K562 treated with DMSO at 1 percent for 4 hours (cell line): ENCODE results near the gene TTC19. TPM values are rescaled to one million over a fixed set of nuclear protein-coding genes. Genes with fewer than 3 reads are reported as not detected.

ENCODE experiments used
- total RNA-seq: library from RNA; unstranded; fragments of 300-600 nt; gene quantifications from 2 replicates; pipeline ENCODE4 v1.2.3, GENCODE V29; 2022; ENCODE audit not compliant: insufficient read depth

The TTC19 gene
- 17.0 and 25.8 TPM in 2 replicates for total RNA-seq

GRCh38 chr17:15999141-15999973 is at the start of gene TTC19, which contains the start of gene ZSWIM7:
TTC19 (plus strand) TSS chr17:15999824; CDS start chr17:15999849, 25 bp downstream.
ZSWIM7 (minus strand) TSS chr17:15999704; CDS start chr17:15999594, 110 bp downstream.

Other genes starting within 250 kb of the TTC19 start
- 4.1 and 4.4 TPM in 2 replicates for gene ADORA2B, start 54.7 kb upstream of the TTC19 start, total RNA-seq
- 4.4 and 10.8 TPM in 2 replicates for gene ZSWIM7, start 120 bp upstream of the TTC19 start, total RNA-seq
- 30.2 and 32.6 TPM in 2 replicates for gene NCOR1, start 215.7 kb downstream of the TTC19 start, total RNA-seq
- 13.2 and 20.5 TPM in 2 replicates for gene PIGL, start 217.4 kb downstream of the TTC19 start, total RNA-seq